GM21367 (cell line): ENCODE results near the gene PBX3.

ENCODE experiments used
- ATAC-seq: cut with Tn5 transposase; IDR thresholded peaks from one replicate; pipeline ENCODE4 v1.9.1; 2021; ENCODE audit not compliant: unreplicated experiment

PBX3 gene

DNA sequence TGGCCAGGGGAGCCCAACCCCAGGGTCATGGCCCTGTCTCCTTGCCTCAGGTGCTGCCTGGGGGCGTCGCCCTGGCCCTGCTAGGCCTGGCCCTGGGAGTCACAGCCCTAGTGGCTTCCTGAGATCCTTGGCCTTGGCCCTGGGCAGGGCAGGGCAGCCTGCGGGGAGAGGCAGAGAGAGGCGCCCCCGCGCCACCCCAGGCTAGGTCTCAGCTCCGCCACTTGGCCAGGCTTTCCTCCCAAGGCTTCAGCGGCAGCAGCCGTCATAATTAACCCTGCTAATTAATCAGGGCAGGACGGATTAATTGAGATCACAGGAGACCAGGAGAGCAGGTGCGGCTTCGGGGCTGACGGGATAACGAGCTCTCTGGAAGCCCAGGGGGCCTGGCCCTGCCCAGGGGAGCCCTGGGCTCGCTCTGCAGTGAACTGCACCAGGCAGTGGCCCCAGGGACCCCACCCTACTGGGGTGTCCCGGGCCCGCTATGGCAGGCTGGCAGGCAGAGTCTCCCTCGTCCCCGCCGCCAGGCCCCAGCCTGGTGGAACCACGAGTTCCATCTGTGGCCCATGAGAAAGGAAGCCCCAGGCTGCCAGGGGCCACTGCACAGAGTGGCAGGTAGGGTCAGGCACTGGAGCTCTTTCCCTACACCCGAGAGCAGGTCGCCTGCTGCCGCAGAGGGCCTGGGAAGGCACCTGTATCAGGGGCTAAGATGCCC lies 269.6 kb downstream of the PBX3 start:
- no peak for ATAC-seq
